GM19438 (cell line): ENCODE measurements around the gene GAREM2.

Experiments used
- ATAC-seq: cut with Tn5 transposase; IDR thresholded peaks from one replicate; pipeline ENCODE4 v1.9.1; 2021; ENCODE audit warnings: low read depth; ENCODE audit not compliant: unreplicated experiment

The GAREM2 gene

DNA sequence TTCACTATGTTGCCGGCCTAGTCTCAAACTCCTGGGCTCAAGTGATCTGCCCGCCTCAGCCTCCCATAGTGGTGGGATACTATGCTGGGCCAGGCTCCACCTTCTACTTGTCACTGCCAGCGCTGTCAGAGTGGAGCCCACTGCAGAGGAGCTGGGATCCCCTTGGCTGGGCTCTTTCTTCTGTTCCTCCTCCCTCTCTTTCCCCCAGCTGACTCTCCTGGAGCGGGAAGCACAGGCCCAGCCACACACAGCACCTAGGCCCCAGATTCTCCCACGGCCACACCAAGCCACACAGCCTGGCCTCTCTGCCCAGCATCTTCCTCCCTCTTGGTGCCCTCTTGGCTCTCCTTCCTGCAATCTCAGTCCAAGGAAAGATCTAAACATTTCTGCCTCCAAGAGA, 3.7 kb upstream of the GAREM2 start:
- ATAC-seq = no peak

DNA sequence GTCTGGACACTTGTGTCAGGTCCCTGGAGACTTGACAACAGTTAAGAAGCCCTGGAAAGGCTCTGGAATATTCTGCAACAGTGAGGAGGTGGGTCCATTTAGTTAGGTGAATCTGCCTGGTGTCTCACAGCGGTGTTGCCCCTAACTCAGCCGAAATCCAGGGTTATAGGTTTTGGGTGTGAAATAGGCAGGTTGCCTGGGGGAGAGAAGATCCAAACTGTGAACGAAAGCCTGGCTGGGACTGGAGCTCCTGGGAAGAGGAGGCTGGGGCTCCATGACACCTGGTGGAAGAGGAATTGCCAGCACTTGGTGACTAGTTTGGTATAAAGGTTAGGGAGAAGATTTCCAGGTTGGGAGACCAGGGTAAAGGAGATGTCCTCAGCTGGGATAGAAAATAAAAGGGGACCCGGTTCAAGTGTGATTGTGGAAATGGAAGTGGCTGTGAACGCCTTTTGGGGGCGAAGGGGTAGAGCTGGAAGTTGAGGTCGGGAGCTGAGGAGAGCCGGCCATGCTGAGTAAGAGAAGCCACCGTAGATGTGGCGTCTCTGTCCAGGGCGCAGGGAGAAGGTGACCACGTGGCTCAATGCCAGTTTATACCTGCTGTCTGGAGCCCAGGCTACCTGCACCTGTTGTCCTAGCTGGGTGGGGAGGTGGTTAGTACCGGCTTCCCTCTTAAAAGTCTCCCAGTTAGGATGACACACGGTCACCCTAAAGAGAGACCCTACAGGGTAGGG, 3.0 kb upstream of the GAREM2 start:
- no peak for ATAC-seq

DNA sequence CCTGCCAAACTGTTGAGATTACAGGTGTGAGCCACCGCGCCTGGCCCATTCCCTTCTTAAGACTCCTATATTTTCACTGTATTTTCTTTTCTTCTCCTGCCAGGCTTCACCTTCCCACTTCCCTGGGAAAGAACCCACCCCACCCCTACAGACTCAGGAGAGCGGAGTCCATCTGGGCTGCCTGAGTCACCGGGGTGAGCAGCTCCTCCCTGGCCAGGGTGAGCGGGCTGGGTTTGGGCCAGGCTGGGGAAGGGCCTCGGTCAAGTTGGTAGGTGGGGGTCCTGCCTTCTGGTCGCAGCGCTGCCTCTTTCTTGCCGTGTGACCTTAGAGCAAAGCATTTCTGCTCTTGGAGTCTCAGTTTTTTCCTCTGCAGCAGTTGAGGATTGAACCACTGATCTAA, 2.1 kb upstream of the GAREM2 start:
- no peak for ATAC-seq

DNA sequence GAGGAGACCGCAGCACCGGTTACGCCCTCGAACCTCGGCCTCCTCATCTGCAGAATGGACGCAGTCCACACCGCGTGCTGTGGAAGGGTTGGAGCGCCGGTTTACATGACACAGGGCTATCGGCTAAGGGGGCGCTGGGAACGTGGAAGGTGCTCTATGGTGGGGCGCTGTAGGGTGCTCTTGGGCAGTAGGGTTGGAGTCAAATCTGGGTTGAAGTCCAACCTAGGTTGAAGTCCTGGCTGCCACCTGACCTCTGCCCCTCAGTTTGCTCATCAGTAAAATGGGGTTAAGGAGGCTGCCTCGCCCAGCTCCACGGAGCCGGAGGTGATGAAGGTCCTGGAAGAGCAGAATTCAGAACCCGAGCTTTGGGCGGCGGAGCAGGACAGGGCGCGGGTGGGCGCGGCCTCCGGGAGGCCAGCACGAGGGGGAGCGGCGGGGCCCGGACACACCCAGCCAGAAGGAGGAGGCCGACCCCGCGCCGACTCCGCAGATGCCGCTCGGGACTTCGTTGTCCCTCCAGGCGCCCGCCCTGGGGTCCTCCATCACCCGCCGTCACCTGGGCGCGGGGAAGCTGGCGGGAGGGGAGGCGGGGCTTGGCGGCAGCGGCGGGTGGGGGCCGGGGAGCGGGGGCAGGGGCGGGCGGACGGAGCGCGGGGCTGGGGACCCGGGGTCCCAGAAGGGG, 558 bp upstream of the GAREM2 start:
- ATAC-seq = no peak

DNA sequence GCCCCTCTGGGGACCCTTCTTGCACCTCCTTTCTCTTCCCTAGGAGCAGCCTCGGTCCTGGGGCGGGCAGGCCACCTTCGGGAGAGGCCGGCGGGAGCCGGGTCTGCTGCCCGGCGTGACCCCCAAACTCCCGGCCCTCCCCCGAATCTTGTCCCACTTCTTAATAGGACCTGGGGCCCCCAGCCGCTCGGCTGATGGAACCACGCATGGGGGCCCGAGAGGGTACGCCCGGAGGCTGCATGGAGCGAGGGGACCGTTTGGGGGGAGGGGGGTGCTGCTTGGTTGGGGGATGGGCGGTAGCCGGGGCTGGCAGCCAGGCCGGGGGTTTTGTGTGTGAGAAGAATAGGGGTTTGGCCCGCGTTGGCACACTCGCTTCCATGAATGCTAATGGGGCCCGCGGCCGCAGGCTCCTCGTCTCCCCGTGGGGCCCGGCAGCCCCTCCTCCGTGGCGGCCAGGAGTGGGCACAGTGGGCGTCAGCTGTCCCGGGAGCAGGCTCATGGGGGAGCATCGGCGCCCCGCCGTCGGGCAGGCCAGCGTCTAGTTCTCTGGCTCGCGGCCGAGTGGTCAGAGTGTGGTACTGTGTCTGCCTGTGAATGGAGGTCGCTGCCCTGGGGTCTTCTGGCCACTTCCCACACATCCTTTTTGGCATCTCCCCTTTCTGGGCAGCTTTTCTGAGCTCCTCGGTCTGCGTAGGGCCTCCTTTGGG, 1.0 kb downstream of the GAREM2 start:
- ATAC-seq = no peak

DNA sequence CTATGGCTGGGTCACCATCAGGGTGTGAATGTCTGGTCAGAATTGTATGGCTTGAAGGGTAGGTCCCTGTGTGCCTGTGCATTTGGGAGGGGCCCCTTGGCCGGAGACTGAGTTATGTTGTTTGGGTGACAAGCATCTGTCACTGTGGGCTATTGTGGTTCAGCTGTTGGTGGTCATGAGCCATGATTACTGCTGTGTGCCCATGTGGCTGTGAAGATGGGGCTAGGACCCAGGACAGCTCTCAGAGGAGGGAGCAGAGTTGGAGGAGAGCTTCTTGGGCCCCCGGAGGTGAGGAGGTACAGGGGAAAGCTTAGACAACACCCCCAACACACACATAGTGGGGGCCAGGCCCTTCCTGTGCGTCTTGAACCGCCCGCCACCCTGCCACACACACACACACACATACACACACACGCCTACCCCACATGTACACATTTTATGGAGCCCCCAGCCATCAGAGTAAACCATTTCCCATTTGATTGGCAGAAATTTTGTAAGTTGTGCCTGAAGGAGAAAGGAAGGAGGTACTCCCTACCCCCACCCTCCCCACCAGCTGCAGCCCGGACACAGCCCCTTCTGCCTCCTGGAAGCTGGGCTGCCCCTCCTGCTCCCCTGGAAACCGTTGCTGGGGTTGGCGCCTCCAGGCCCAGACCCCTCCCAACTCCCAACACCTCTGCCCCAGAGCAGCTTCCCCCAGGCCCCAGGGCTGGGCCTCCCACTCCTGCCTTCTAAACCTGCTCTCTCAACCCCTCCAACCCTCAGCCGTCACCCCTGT, 2.0 kb downstream of the GAREM2 start:
- no peak for ATAC-seq

DNA sequence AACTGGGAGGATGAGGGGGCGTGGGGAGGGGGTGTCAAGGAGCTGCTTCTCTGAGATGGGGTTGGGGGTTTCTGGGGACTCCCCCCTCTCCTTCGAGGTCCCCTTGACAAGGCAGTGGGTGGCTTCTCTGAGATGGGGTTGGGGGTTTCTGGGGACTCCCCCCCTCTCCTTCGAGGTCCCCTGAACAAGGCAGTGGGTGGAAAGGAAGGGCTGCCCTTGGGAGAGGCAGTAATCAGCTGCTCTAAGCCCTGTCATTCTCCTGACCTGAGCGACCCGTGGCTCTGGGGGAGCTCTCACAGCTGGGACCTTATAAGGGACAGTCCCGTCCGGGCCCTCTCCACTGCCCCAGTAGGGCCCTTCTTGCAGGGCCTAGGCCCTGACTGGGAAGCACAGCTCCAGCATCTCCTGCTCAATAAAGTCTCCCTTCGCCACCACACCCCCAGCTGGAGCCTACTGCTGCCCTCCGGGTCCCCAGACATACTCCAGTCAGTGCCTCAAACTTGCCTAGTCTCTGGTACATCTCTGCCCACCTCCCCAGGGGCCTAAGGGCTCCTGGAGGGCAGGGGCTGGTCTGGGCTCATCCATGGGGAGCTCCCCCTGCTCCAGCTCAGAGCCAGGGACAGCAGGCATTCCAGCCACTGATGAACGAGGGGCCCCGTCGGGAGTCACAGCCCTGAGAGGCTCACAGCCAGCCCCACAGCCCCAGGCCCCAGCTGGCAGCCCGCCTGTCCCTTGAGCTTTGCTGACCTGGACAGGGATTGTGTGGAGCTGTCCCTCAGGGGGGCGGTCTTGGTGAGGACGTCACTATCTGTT, 2.8 kb downstream of the GAREM2 start:
- ATAC-seq = no peak

DNA sequence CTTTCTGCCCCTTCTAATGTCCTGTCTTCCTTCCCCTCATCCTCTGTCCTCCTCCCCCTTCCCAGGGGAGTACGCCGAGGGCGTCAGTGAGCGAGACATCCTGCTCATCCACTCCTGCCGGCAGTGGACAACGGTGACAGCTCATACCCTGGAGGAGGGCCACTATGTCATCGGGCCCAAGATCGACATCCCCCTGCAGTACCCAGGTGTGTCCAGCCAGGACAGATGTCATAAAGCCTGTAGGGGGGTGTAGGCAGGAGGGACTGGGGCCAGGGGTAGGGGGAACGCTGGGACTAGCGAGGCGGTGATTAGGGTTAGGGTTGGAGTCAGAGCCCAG, 3.4 kb downstream of the GAREM2 start:
- ATAC-seq = no peak

DNA sequence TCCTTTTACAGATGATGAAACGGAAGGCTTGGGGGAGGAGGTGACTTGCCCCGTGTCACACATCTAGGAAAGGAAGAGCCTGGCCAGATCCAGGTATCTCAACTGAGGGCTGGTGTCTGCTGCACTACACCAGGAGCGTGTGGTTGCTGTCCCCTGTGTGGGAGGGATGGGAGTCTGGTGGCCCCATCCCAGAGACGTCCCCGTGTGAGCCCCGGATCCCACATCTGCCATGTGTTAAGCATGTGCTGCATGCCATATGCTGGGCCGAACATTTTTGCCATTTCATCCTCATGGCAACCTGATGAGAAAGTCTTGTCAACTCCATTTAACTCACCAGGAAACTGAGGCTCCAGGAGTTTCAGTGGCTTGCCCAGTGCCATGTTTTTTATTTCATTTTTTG, 4.2 kb downstream of the GAREM2 start:
- ATAC-seq = no peak

DNA sequence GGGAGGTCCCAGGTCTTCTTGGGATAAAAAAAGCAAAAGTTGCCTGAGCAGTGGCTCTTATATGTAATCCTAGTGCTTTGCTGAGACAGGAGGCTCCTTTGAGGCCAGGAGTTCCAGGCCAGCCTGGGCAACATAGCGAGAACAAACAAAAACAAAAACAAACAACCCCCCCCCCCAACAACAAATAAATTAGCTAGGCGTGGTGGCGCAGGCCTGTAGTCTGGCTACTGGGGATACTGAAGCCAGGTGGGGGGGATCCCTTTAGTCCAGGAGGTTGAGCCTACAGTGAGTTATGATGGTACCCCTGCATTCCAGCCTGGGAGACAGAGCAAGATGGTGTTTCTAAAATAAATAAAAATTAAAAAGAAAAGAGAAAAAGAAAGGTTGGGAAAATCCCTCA, 5.4 kb downstream of the GAREM2 start:
- no peak for ATAC-seq

DNA sequence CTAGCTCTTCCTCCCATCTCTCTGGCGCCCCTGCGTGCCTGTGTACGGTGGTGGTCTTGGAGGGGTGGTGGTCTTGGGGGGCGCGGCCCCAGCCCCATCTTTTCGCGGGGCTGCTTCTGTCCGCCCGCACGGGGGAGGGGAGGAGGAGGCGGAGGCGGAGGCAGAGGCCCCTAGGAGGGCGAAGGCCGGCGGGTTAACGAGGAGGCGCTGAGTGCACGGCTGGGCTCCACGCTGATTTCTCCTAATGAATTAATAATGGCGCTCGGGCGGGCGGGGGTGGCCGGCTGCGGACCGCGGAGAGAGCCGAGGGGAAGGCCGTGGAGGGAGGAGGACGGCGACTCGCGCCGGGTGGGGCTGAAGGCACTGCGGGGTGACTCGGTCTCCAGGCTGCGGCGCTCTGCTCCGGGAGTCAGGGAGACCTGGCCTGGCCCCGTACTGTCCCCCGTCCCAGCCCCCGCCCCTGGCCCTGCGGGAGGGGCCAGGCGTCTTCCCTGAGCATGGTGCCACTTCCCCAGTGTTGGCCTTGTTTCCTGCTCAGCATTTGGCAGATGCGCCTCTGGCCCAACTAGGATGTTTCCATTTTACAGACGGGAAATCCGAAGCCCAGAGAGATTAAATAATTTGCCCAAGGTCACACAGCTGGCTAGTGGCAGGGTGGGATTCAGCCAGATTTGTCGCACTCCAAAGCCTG, 6.0 kb downstream of the GAREM2 start:
- no peak for ATAC-seq

DNA sequence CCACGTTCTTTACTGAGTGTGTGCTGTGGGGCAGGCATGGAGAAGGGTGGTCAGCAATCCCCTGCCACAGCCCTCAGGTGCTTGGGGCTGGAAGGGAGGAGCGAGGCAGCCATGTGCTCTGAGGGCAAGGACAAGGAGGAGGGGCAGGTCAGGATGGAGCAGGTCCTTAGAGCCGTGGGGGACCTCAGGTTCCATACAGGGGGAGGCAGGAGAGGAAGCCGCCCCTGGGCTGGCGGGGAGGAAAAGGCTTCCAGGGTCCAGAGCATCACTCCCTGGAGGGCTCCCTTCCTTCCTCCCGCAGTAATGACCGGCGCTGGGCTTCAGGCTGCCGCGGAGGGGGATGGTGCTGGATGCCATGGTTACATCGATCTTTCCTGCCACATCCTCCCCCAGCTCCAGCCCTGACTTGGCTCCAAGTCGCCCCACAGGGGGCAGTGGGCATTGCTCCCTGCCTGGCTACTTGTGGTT, 6.6 kb downstream of the GAREM2 start:
- ATAC-seq = no peak

DNA sequence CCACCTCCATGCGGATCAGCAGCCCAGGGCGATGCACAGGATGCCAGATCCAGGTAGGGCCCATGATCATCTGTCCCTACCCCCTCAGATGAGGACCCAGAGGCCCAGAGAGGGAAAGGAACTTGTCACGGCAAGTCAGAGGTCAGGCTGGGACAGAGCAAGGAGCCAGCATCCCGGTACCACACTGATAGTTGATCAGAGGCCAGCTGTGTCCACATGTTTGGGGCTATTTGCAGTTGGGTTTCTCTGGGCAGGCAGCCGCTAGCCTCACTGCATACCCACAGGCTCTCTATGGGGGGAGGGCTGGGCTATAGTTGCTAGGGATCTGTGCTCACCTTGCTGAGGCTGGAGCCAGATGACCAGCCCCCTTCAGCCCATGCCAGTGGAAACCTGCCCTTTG, 9.6 kb downstream of the GAREM2 start:
- ATAC-seq = no peak

DNA sequence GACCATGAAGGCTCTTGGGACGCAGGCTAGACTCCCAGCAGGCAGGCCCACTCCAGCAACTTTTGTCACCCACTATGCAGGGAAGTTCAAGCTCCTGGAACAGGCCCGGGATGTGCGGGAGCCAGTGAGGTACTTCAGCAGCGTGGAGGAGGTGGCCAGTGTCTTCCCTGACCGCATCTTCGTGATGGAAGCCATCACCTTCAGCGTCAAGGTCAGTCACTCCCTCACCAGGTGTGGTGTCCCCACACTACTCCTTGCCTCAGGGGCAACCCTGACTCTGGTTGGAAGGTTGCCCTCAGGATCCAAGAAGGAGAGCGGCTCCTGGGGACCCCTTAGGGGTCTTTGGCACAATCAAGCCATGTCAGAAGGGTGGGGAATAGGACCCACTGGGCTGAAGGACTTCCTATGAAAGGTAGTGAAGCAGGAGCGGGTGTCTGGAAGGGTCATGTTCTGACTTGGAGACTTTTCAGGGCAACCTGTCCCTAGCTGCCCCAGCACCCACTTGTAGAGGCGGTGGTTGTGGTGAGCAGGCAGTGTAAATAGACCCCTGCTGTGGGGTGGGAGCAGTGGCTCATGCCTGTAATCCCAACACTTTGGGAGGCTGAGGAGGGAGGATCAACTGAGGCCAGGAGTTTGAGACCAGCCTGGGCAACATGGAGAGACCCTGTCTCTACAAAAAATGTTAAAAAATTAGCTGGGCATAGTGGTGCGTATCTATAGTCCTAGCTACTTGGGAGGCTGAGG, 10.2 kb downstream of the GAREM2 start:
- no peak for ATAC-seq

DNA sequence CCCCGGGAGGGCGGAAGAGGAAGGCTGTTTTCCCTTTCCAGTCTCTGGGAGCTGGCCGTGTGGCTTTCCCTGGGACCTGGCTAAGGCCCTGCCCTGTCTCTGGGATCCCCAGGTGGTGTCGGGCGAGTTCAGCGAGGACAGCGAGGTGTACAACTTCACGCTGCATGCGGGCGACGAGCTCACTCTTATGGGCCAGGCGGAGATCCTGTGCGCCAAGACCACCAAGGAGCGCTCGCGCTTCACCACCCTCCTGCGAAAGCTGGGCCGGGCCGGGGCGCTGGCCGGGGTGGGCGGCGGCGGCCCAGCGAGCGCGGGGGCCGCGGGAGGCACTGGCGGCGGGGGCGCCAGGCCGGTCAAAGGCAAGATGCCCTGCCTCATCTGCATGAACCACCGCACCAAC, 11.2 kb downstream of the GAREM2 start:
- ATAC-seq = no peak

DNA sequence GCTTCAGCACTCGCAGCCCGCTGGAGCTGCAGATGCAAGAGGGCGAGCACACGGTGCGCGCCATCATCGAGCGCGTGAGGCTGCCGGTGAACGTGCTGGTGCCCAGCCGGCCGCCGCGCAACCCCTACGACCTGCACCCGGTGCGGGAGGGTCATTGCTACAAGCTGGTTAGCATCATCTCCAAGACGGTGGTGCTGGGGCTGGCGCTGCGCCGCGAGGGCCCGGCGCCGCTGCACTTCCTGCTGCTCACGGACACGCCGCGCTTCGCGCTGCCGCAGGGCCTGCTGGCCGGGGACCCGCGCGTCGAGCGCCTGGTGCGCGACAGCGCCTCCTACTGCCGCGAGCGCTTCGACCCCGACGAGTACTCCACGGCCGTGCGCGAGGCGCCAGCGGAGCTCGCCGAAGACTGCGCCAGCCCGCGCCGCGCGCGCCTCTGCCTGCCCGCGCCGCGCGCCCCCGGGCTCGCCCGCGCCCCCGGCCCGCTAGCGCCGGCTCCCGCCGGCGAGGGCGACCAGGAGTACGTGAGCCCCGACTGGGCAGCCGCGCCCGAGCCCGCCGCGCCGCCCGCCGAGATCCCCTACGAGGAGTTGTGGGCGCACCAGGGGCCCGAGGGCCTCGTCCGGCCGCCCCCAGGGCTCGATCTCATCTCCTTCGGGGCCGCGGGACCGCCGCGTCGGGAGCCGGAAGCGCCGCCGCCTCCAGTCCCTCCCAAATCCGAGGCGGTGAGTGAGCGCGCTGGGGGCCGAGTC, 11.8 kb downstream of the GAREM2 start:
- peak; percentile 71 for ATAC-seq

DNA sequence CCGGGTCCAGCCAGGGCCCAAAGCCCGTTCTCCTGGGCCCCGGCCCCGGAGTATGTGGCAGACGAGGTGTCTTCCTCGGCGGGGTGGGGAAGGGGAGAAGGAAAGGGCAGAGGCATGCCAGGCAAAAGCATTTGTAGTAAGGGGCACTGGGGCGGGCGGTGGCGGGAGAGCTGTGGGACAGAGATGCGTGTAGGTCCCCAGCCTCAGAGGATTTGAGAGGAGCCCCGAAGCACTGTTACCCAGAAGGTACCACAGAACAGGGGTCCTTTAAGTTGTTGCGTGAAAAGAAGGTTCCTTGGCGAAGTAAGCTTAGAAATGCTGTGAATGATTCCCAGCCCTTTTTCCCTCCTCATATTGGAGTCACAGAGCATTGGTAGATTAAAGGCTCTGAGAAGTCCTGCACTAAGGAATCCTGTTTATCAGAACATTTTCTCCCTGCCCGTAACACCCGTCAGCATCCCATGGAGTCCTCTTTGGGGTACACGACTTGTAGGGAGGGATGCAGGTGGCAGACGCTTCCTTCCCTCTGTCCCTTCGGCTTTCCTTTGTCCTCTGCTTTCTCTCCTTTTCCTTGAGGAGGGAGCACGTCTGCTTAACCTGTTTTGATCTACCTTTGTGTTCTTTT, 12.5 kb downstream of the GAREM2 start:
- no peak for ATAC-seq
